ENCODE data around the gene VRK3. TPM values are rescaled to one million over a fixed set of nuclear protein-coding genes. Genes with fewer than 3 reads are reported as not detected.

VRK3 gene
- total and polyA plus RNA-seq, 2 of the 4 experiments (the other 2 are of a cell fraction), result 28.7 to 35.8 TPM

DNA sequence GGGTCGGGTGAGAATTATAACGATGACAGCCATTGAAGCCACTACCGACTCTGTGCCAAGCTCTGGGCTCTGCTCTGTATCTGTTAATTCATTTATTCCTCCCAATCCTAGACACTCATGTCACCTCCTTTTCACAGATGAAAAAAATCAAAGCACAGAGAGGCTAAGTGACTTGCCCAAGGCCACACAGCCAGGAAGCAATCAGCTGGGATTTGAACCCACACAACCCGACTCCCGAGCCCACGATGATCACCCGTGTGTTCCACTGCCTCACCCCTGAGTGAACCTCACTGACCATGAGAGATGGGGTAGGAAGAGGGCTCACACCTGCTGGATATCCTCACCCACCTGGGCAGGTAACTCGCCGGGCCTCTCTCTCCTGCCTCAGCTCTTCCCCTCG is 40.8 kb upstream of the VRK3 start:
- Histone ChIP-seq H3K4me1 (ENCODE audit: control insufficient read depth, insufficient read depth, low read length) (no peaks in the 10 kb centered on the region), H4K8ac (ENCODE audit: low read depth in 2 of 2, low read length in 2 of 2) (no peak overlapping the region), H3K27me3 (ENCODE audit: control insufficient read depth, insufficient read depth, low read length) (no peaks in the 10 kb centered on the region), H3K36me3 (ENCODE audit: control insufficient read depth, insufficient read depth, low read length) (no peaks in the 10 kb centered on the region), H4K20me1 (ENCODE audit: insufficient read depth, low read length) (no peaks in the 10 kb centered on the region), H3K4me3 (ENCODE audit: insufficient read depth, low read depth, low read length) (no peak overlapping the region), H2BK15ac (ENCODE audit: low read depth, low read length) (no peak overlapping the region), H2AK5ac (ENCODE audit: low read depth, low read length) (no peak overlapping the region), H2BK120ac (ENCODE audit: low read depth, low read length) (no peak overlapping the region), H3K79me1 (ENCODE audit: low read depth in 1 of 2, low read length in 2 of 2) (no peaks in the 10 kb centered on the region), H4K91ac (ENCODE audit: insufficient read depth, low read depth, low read length) (no peak overlapping the region), H2BK20ac (ENCODE audit: low read depth, low read length) (no peak overlapping the region), H3K9me3 (ENCODE audit: control insufficient read depth, insufficient read depth, low read length) (no peaks in the 10 kb centered on the region; the same call in 1 of the 2 replicates), H3K56ac (ENCODE audit: extremely low read depth, insufficient read depth, low read length) (no peak overlapping the region), H3K18ac (ENCODE audit: low read depth, low read length) (no peak overlapping the region), H3K23ac (ENCODE audit: low read depth, low read length) (no peak overlapping the region), H2AFZ (replicated peaks; ENCODE audit: low read length, poor library complexity) (no peak overlapping the region), H3K14ac (replicated peaks; ENCODE audit: low read depth, low read length) (no peak overlapping the region), H2BK5ac (ENCODE audit: low read depth, low read length, poor library complexity, severe bottlenecking) (no peak overlapping the region), H3K9me1 (ENCODE audit: insufficient read depth, low read length) (no peaks in the 10 kb centered on the region), H3K27ac (ENCODE audit: insufficient read depth, low read length) (no peak overlapping the region), H3K4ac (ENCODE audit: low read depth, low read length) (no peak overlapping the region), H3K4me2 (ENCODE audit: low read depth, low read length) (no peak overlapping the region), H3K9ac (ENCODE audit: low read depth, low read length) (no peak overlapping the region), H4K5ac (ENCODE audit: low read depth, low read length) (no peak overlapping the region), H2AK9ac (replicated peaks; ENCODE audit: low read depth, low read length, poor library complexity) (no peak overlapping the region)
- ATAC-seq (ENCODE audit: low read depth), result no peak
- no TSS peak for BruUV-seq (replicated peaks)
- TF ChIP-seq, protein P1, sequence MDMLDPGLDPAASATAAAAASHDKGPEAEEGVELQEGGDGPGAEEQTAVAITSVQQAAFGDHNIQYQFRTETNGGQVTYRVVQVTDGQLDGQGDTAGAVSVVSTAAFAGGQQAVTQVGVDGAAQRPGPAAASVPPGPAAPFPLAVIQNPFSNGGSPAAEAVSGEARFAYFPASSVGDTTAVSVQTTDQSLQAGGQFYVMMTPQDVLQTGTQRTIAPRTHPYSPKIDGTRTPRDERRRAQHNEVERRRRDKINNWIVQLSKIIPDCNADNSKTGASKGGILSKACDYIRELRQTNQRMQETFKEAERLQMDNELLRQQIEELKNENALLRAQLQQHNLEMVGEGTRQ (IDR thresholded peaks at IDR 0.05; ENCODE audit: low read depth, low read length), result no peak
- TF ChIP-seq RCOR1 (IDR thresholded peaks at IDR 0.05; ENCODE audit: insufficient replicate concordance, low read length) (no peak), SMC3 (IDR thresholded peaks at IDR 0.05; ENCODE audit: low read depth, low read length) (no peak), MAFK (IDR thresholded peaks at IDR 0.05; ENCODE audit: low read depth, low read length) (no peak), MAZ (IDR thresholded peaks at IDR 0.05; ENCODE audit: borderline replicate concordance, low read depth, low read length) (no peak), BHLHE40 (IDR thresholded peaks at IDR 0.05; ENCODE audit: low read depth, low read length) (no peak), POLR2A (IDR thresholded peaks at IDR 0.05; ENCODE audit: low read depth, low read length) (no peak), CEBPB (IDR thresholded peaks at IDR 0.05; ENCODE audit: low read depth, low read length) (no peak), CHD1 (IDR thresholded peaks at IDR 0.05; ENCODE audit: low read depth, low read length) (no peak), CTCF (conservative IDR thresholded peaks at IDR 0.05; ENCODE audit: low read depth, low read length) (no peak), MXI1 (IDR thresholded peaks at IDR 0.05; ENCODE audit: borderline replicate concordance, low read depth, low read length) (no peak)
- dilution Hi-C loops (cut with HindIII; ENCODE audit: low sequenced_read_pairs, unreplicated experiment), result no loop called here
- ChIA-PET CTCF (no interaction called here), POLR2A (ENCODE audit: unreplicated experiment) (no interaction called here)
- WGBS, 2 experiments (ENCODE audit: extremely low coverage in 2 of 2, insufficient read length in 1 of 2), result no CpG with 5 or more reads among the region's 10 CpGs
- DNase-seq, result no peak
- in situ Hi-C loops (cut with MboI; ENCODE audit: low sequenced_read_pairs), result no loop called here
- intact Hi-C loops (cut with micrococcal nuclease), result no loop called here

All from IMR-90 (cell line).